ENCODE data around the gene RBM44. TPM values are rescaled to one million over a fixed set of nuclear protein-coding genes. Genes with fewer than 3 reads are reported as not detected.
"Not testable (repeated sequence)": the region's sequence is repeated elsewhere in the genome, so short reads cannot be mapped to it uniquely, and the experiment has no call there.

Gene RBM44
- total and polyA plus RNA-seq, 10 donors, result 0.29 to 3.1 (median 1.5) TPM

GRCh38 chr2:237867465-237867864 lies 68.9 kb downstream of the RBM44 start:
- Histone ChIP-seq H3K27me3 (replicated peaks in 1 of 7) (peaks cover 0 to 55% (median 0%) of the 10 kb centered on the region in 7 donors), H3K4me1 (peaks cover 0 to 10% (median 0%) of the 10 kb centered on the region in 6 donors), H3K27ac (no peak overlapping the region), H3K36me3 (no peaks in the 10 kb centered on the region), H3K9me3 (no peaks in the 10 kb centered on the region), H3K4me3 (no peak overlapping the region)
- intact Hi-C loops (cut with DNase I; ENCODE audit: low total_unique reads), result no loop called here
- WGBS, 5 donors, result 87 to 95% (median 92%) methylated on average over 10 of the region's 10 CpGs
- TF ChIP-seq POLR2AphosphoS5 (IDR thresholded peaks at IDR 0.05) (no peak), POLR2A (IDR thresholded peaks at IDR 0.05) (no peak)
- TF ChIP-seq, protein P1, sequence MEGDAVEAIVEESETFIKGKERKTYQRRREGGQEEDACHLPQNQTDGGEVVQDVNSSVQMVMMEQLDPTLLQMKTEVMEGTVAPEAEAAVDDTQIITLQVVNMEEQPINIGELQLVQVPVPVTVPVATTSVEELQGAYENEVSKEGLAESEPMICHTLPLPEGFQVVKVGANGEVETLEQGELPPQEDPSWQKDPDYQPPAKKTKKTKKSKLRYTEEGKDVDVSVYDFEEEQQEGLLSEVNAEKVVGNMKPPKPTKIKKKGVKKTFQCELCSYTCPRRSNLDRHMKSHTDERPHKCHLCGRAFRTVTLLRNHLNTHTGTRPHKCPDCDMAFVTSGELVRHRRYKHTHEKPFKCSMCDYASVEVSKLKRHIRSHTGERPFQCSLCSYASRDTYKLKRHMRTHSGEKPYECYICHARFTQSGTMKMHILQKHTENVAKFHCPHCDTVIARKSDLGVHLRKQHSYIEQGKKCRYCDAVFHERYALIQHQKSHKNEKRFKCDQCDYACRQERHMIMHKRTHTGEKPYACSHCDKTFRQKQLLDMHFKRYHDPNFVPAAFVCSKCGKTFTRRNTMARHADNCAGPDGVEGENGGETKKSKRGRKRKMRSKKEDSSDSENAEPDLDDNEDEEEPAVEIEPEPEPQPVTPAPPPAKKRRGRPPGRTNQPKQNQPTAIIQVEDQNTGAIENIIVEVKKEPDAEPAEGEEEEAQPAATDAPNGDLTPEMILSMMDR (IDR thresholded peaks at IDR 0.05 in 8 of 11, conservative IDR thresholded peaks at IDR 0.05 in 3 of 11), result no peak
- peak; percentile 38 for DNase-seq

- H3K27me3 ChIP-seq (replicated peaks in 1 of 7), result peaks cover 0 to 53% (median 0%) of the 10 kb centered on the region in 7 donors
- H3K36me3 ChIP-seq; intact Hi-C loops (cut with DNase I; ENCODE audit: low total_unique reads); DNase-seq; H3K27ac ChIP-seq; H3K4me3 ChIP-seq; H3K9me3 ChIP-seq: not testable (repeated sequence)
- WGBS, 5 donors, result 86 to 96% (median 93%) methylated on average over 4 of the region's 4 CpGs
- peaks cover 0 to 11% (median 0%) of the 10 kb centered on the region in 6 donors for H3K4me1 ChIP-seq
Observed at GRCh38 chr2:237868074-237868473, 69.5 kb downstream of the RBM44 start.

- peaks cover 0 to 18% (median 1%) of the 10 kb centered on the region in 6 donors for H3K4me1 ChIP-seq
- H3K27me3 ChIP-seq (replicated peaks in 1 of 7), result peaks cover 0 to 53% (median 0%) of the 10 kb centered on the region in 7 donors
- 42 to 48% (median 47%) methylated on average over 22 of the region's 22 CpGs for WGBS, 5 donors
- H3K36me3 ChIP-seq, result no peaks in the 10 kb centered on the region
- TF ChIP-seq, protein P1 (IDR thresholded peaks at IDR 0.05 in 8 of 11, conservative IDR thresholded peaks at IDR 0.05 in 3 of 11), result no peak
- TF ChIP-seq POLR2A (IDR thresholded peaks at IDR 0.05) (no peak), POLR2AphosphoS5 (IDR thresholded peaks at IDR 0.05) (no peak)
- no peak for DNase-seq
- H3K9me3 ChIP-seq, result no peaks in the 10 kb centered on the region
- no peak overlapping the region for H3K4me3 ChIP-seq
- intact Hi-C loops (cut with DNase I; ENCODE audit: low total_unique reads), result no loop called here
- H3K27ac ChIP-seq, result no peak overlapping the region
Observed at GRCh38 chr2:237868631-237869342, 70.2 kb downstream of the RBM44 start.

- no peak overlapping the region for H3K27ac ChIP-seq
- H3K9me3 ChIP-seq, result no peaks in the 10 kb centered on the region
- intact Hi-C loops (cut with DNase I; ENCODE audit: low total_unique reads), result no loop called here
- H3K4me3 ChIP-seq, result no peak overlapping the region
- no peaks in the 10 kb centered on the region for H3K36me3 ChIP-seq
- DNase-seq, result peak; percentile 58
- peaks cover 0 to 52% (median 0%) of the 10 kb centered on the region in 7 donors for H3K27me3 ChIP-seq (replicated peaks in 1 of 7)
- WGBS, 5 donors, result 91 to 95% (median 93%) methylated on average over 21 of the region's 21 CpGs
- TF ChIP-seq, protein P1 (IDR thresholded peaks at IDR 0.05 in 8 of 11, conservative IDR thresholded peaks at IDR 0.05 in 3 of 11), result no peak
- TF ChIP-seq POLR2A (IDR thresholded peaks at IDR 0.05), result no peak
- TF ChIP-seq POLR2AphosphoS5 (IDR thresholded peaks at IDR 0.05), result no peak
- peaks cover 0 to 23% (median 4%) of the 10 kb centered on the region in 6 donors for H3K4me1 ChIP-seq
Observed at GRCh38 chr2:237869343-237870102, 70.9 kb downstream of the RBM44 start.

Data from spleen (tissue), 11 donors.